ACC112 (cell line): ENCODE results near the gene CADM1.

Source experiments
- H2AFZ ChIP-seq: fragments of 200-600 bp; sonication (generic); one replicate; pipeline ENCODE4 v1.6.0; 2017; ENCODE audit warnings: antibody characterized with exemption, low read length; ENCODE audit not compliant: unreplicated experiment
- H3K27ac ChIP-seq: fragments of 200-600 bp; sonication (generic); 2 replicates; pipeline ENCODE4 v1.5.1; 2014; ENCODE audit warnings: low read depth, mild to moderate bottlenecking, antibody characterized with exemption, low read length, moderate library complexity
- H3K27me3 ChIP-seq: fragments of 200-600 bp; sonication (generic); 2 replicates; pipeline ENCODE4 v1.6.1; 2014; ENCODE audit warnings: mild to moderate bottlenecking, antibody characterized with exemption, low read length, moderate library complexity, mixed read lengths; ENCODE audit not compliant: insufficient read depth
- H3K36me3 ChIP-seq: fragments of 200-600 bp; sonication (generic); 2 replicates; pipeline ENCODE4 v1.6.1; 2016; ENCODE audit warnings: mild to moderate bottlenecking, antibody characterized with exemption, low read length, moderate library complexity, mixed read lengths; ENCODE audit not compliant: insufficient read depth
- H3K4me1 ChIP-seq: fragments of 200-600 bp; sonication (generic); one replicate; pipeline ENCODE4 v1.6.1; 2016; ENCODE audit warnings: low read length, mixed read lengths; ENCODE audit not compliant: insufficient read depth, unreplicated experiment, control insufficient read depth
- H3K4me3 ChIP-seq: fragments of 200-600 bp; sonication (generic); 2 replicates; pipeline ENCODE4 v1.5.1; 2014; ENCODE audit warnings: mild to moderate bottlenecking, low read depth, low read length
- H3K79me2 ChIP-seq: fragments of 200-600 bp; sonication (generic); one replicate; pipeline ENCODE4 v1.6.0; 2016; ENCODE audit warnings: low read length; ENCODE audit not compliant: control insufficient read depth, unreplicated experiment, insufficient read depth

Gene CADM1

GRCh38 chr11:115222218-115222862, 281.9 kb downstream of the CADM1 start:
- Histone ChIP-seq H3K79me2 (no peaks in the 10 kb centered on the region), H3K27ac (no peak overlapping the region), H3K4me3 (no peak overlapping the region), H3K4me1 (no peaks in the 10 kb centered on the region), H3K27me3 (no peaks in the 10 kb centered on the region), H2AFZ (no peak overlapping the region), H3K36me3 (no peaks in the 10 kb centered on the region)

DNA sequence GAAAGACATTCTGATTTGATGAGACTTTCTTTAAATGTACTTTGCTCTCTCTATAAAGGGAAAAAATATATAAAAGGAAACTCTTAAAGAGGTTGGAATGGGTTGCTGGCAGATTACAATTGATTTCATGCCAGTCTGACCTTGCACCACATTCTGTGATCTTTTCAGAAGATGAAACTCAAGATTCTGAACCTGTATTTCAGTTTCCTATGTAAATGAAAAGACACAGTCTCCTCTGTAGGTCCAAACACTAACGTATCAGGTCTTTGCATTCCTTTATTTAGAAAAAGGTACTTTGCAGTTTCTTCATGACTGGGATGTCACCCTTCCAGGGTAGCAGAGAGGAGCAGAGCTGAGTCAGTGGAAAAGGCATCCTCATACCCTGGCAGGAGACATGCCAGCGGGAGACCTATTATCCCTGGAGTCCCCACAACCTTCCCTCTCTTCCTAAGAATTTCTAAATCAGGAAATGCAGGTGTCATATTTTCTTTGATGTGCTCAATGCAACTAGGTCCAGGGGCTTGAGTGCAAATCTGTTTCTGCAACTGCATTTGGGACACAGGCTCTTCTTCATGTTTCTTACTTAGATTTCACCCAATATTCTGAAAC, 282.6 kb downstream of the CADM1 start:
- Histone ChIP-seq H3K36me3 (no peaks in the 10 kb centered on the region), H3K4me1 (no peaks in the 10 kb centered on the region), H2AFZ (no peak overlapping the region), H3K4me3 (no peak overlapping the region), H3K27ac (no peak overlapping the region), H3K27me3 (no peaks in the 10 kb centered on the region), H3K79me2 (no peaks in the 10 kb centered on the region)

DNA sequence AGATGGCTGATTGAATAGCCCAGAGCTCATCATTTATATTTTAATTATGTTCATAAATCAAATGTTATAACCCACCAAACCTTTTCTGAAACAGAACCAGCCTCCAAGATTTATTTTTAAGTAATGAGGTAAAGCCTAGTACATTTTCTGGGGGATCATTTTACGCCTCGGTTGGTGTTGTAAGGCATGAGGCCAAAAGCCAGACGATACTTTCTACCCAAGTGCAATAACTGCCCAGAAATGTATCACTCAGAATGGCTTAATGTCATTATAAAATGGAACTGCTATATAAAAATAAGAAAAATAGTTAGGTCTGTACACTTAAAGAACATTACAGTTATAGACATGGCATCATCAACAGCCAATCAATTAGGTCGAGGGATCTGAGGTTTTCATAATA, 283.3 kb downstream of the CADM1 start:
- Histone ChIP-seq H2AFZ (no peak overlapping the region), H3K27ac (no peak overlapping the region), H3K79me2 (no peaks in the 10 kb centered on the region)

DNA sequence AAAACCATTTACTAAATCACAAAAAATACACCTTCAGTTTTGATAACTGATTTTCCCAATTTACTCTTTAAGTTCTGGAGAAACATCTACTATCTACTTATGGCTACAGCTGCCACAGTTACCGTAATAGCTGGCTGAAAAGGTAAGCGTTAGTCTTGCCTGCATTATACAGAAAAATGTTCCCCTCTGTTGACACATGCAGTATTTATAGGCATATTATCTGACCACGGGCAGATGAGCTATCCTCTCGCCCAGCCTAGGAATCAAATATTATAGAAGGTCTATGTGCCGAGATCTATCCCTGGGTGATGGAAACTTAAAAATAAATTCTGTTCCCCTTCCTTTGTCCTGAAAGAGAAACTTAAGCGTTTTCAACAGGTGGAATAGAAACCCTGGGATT, 283.8 kb downstream of the CADM1 start:
- Histone ChIP-seq H3K4me1 (no peaks in the 10 kb centered on the region), H3K27me3 (no peaks in the 10 kb centered on the region), H3K27ac (no peak overlapping the region), H2AFZ (no peak overlapping the region), H3K4me3 (no peak overlapping the region), H3K79me2 (no peaks in the 10 kb centered on the region), H3K36me3 (no peaks in the 10 kb centered on the region)

More for the DNA sequence above, 283.3 kb downstream of the CADM1 start:
- Histone ChIP-seq H3K4me1 (no peaks in the 10 kb centered on the region), H3K4me3 (no peak overlapping the region), H3K27me3 (no peaks in the 10 kb centered on the region), H3K36me3 (no peaks in the 10 kb centered on the region)

- Histone ChIP-seq H2AFZ (no peak overlapping the region), H3K79me2 (no peaks in the 10 kb centered on the region)
Measured at GRCh38 chr11:115219376-115219775, 284.8 kb downstream of the CADM1 start.

GRCh38 chr11:115217726-115218311, 286.4 kb downstream of the CADM1 start:
- Histone ChIP-seq H3K4me3 (no peak overlapping the region), H3K27me3 (no peaks in the 10 kb centered on the region), H2AFZ (no peak overlapping the region), H3K36me3 (no peaks in the 10 kb centered on the region), H3K27ac (no peak overlapping the region), H3K4me1 (no peaks in the 10 kb centered on the region), H3K79me2 (no peaks in the 10 kb centered on the region)

More at GRCh38 chr11:115219376-115219775, 284.8 kb downstream of the CADM1 start:
- Histone ChIP-seq H3K4me3 (no peak overlapping the region), H3K36me3 (no peaks in the 10 kb centered on the region), H3K4me1 (no peaks in the 10 kb centered on the region), H3K27ac (no peak overlapping the region), H3K27me3 (no peaks in the 10 kb centered on the region)

GRCh38 chr11:115215694-115216617, 288.3 kb downstream of the CADM1 start:
- H2AFZ ChIP-seq: no peak overlapping the region
- H3K27ac ChIP-seq: no peak overlapping the region
- no peaks in the 10 kb centered on the region for H3K79me2 ChIP-seq
- no peaks in the 10 kb centered on the region for H3K36me3 ChIP-seq
- no peaks in the 10 kb centered on the region for H3K4me1 ChIP-seq
- H3K4me3 ChIP-seq: no peak overlapping the region
- no peaks in the 10 kb centered on the region for H3K27me3 ChIP-seq

DNA sequence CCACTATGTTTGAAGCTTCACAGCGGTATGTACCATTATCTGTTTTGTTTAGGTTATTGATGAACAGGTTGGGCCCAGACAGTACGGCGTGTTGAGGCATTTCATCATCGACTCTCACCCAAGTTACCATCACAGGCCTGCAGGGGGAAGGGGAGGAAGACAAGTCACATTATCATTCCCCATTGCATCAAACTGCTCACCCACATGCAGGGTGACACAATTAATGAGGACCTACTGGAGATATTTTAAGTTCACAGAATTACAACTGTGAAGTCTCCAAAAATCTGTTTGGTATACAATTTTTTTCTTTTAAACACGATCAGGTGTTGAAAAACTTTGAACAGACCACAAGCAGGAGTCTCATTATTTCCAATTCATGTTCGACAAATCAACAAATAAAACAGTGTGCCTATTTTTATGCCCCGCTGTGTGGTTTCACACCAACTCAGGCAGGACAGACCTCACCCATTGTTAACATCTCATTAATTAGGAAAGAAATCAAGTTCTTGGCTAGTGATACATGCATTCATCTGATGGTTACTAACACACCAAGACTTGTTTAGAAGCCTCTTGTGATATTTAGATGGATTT, 289.5 kb downstream of the CADM1 start:
- no peaks in the 10 kb centered on the region for H3K27me3 ChIP-seq
- no peaks in the 10 kb centered on the region for H3K79me2 ChIP-seq
- H3K36me3 ChIP-seq: no peaks in the 10 kb centered on the region
- H3K27ac ChIP-seq: no peak overlapping the region
- H3K4me3 ChIP-seq: no peak overlapping the region
- no peak overlapping the region for H2AFZ ChIP-seq
- no peaks in the 10 kb centered on the region for H3K4me1 ChIP-seq

- Histone ChIP-seq H3K27me3 (no peaks in the 10 kb centered on the region), H2AFZ (no peak overlapping the region), H3K36me3 (no peaks in the 10 kb centered on the region), H3K4me1 (no peaks in the 10 kb centered on the region), H3K79me2 (no peaks in the 10 kb centered on the region), H3K4me3 (no peak overlapping the region), H3K27ac (no peak overlapping the region)
Measured at GRCh38 chr11:115213007-115213406, 291.2 kb downstream of the CADM1 start.

DNA sequence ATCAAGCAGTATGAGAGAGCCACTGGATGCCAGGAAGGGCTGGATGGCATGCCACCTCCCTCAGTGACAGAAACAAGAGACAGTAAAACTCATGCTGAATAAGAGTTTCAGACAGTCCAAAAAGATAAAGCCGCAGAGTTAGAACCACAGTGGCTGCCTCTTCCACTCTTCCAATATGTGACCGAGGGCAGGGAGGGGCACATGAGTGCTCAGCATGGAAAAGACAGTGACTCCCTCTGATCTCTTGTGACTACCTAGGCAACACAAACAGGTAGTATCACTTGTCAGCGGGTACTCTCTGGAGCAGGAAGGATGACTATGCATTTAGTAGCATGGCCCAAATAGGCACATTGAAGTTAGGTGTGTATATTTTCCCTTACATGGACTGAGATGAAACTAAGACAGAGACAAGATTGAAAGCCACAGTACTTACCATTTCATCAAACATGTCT, 295.4 kb downstream of the CADM1 start:
- Histone ChIP-seq H3K36me3 (no peaks in the 10 kb centered on the region), H3K27me3 (no peaks in the 10 kb centered on the region), H3K27ac (no peak overlapping the region), H2AFZ (no peak overlapping the region), H3K79me2 (no peaks in the 10 kb centered on the region), H3K4me1 (no peaks in the 10 kb centered on the region), H3K4me3 (no peak overlapping the region)
